ENCODE measurements around the gene FLT3.
"Not testable (repeated sequence)": the region's sequence is repeated elsewhere in the genome, so short reads cannot be mapped to it uniquely, and the experiment has no call there.

The FLT3 gene

GRCh38 chr13:28100150-28101121 is at the start of gene FLT3:
FLT3 (minus strand) TSS chr13:28100576; CDS start chr13:28100510, 66 bp downstream.
- no peak for DNase-seq (ENCODE audit: low read depth)

DNA sequence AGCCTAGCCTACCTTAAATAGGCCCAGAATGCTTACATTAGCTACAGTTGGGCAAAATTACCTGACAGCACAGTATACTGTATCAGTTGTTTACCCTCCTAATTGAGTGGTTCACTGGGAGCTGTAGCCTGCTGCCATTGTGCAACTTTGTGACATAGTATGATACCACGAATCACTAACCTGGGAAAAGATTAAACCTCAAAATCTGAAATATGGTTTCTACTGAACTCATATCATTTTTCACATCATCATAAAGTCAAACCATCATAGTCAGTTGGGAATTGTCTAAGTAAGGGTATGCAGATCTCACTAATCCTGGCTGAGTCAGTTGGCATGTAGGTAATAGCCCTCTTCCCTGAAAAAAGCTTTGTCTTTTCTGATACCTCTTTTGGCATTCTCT is 47.1 kb upstream of the FLT3 start:
- no peak for DNase-seq (ENCODE audit: low read depth)

- DNase-seq (ENCODE audit: low read depth): no peak
Measured at GRCh38 chr13:28145049-28145448, 44.7 kb upstream of the FLT3 start.

GRCh38 chr13:28141542-28141941 is 41.2 kb upstream of the FLT3 start:
- DNase-seq (ENCODE audit: low read depth): not testable (repeated sequence)

GRCh38 chr13:28140433-28141125 is 40.2 kb upstream of the FLT3 start:
- no peak for DNase-seq (ENCODE audit: low read depth)

- DNase-seq (ENCODE audit: low read depth): peak; percentile 81
Measured at GRCh38 chr13:28138756-28139470, 38.5 kb upstream of the FLT3 start.

DNA sequence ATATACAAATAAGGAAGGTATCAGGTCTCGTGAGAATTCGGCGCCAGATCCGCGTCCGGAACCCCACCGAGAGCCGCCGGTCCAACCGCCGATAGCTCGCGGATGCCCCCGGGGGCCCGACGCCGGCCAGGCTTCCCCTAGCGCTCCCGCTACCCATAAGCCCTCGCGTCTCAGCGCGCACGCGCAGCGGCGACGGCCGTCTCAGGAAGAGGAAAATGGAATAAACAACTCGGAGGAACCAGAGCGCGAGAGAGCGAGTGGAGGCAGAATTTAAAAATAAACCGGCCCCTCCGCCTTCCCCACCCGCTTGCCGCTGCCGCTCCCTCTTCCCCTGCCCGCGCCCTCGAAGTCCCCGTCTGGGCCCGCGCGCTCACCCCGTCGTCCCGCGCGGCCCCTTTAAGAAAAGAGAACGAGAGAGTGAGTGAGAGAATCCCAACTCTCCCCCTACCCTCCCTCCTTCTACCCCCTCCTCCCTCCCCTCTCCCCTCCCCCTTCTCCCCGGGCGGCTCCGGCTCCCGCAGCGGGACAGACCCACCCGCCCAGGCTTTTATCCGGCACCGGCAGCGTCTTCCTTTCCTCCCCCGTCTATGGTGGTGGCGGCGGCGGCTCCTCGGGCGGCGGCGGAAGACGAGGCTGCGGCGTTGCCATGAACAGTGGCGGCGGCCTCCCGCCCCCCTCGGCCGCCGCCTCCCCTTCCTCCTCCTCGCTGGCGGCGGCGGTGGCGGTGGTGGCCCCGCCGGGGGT is 37.8 kb upstream of the FLT3 start, which contains the start of gene PAN3:
Gene PAN3, plus strand, starts transcription at position 534 of the 744 bp plus-strand sequence. Its CDS starts 113 bp downstream, at position 647.
- peak; percentile 87 for DNase-seq (ENCODE audit: low read depth)

- DNase-seq (ENCODE audit: low read depth): no peak
Measured at GRCh38 chr13:28137596-28137995, 37.2 kb upstream of the FLT3 start.

GRCh38 chr13:28136916-28137315 is 36.5 kb upstream of the FLT3 start:
- no peak for DNase-seq (ENCODE audit: low read depth)

GRCh38 chr13:28131646-28132045 is 31.3 kb upstream of the FLT3 start:
- no peak for DNase-seq (ENCODE audit: low read depth)

GRCh38 chr13:28129911-28130693 is 29.7 kb upstream of the FLT3 start:
- no peak for DNase-seq (ENCODE audit: low read depth)

DNA sequence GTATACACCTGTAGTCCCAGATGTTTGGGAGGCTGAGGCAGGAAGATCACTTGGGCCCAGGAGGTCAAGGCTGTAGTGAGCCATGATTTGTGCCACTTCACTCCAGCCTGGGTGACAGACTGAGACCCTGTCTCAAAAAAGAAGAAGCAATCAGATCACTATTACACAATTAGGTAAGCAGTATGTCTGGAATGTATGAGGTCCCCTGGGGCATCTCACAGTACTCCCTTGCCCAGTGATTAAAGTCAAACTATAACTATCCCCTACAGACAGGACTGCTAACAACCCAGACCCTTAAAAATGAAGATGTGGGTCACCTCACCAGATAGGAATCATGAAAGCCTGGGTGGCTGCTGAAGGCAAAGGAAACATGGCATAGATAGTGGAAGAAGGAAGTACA is 28.6 kb upstream of the FLT3 start:
- DNase-seq (ENCODE audit: low read depth): no peak

DNA sequence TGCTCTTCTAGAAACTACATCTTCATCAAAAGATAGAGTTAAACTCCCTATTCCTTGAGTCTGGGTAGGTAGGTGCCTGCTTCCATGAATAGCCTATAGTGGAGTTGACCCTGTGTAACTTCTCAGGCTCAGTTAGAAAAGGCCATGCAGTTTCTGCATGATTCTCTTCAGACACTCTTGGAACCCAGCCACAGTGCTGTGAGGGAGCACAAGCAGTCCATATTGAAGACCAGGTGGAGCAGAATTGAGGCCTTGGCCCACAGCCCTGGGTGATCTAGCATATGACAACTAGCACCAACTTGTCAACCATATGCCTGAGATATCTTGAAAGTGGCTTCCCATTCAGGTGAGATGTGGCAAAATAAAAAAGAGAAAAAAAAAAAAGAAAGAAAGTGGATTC is 27.7 kb upstream of the FLT3 start:
- DNase-seq (ENCODE audit: low read depth): no peak

DNA sequence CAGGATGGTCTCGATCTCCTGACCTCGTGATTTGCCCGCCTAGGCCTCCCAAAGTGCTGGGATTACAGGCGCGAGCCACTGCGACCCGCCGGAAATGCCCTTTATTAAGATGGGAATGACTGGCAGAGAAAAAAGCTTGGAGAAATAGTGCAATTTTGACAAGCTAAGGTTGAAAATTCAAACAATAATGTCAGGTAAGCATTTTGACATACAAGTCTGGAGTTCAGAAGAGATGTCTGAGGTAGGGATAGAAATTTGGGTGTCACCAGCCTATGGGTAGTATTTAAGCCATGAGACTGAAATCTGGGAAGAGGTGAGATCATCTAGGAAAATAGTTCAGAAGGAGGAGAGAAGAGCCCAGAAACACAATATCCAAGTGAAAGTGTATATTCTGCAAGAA is 20.8 kb upstream of the FLT3 start:
- DNase-seq (ENCODE audit: low read depth): no peak

- DNase-seq (ENCODE audit: low read depth): no peak
Measured at GRCh38 chr13:28120317-28120716, 19.9 kb upstream of the FLT3 start.

DNA sequence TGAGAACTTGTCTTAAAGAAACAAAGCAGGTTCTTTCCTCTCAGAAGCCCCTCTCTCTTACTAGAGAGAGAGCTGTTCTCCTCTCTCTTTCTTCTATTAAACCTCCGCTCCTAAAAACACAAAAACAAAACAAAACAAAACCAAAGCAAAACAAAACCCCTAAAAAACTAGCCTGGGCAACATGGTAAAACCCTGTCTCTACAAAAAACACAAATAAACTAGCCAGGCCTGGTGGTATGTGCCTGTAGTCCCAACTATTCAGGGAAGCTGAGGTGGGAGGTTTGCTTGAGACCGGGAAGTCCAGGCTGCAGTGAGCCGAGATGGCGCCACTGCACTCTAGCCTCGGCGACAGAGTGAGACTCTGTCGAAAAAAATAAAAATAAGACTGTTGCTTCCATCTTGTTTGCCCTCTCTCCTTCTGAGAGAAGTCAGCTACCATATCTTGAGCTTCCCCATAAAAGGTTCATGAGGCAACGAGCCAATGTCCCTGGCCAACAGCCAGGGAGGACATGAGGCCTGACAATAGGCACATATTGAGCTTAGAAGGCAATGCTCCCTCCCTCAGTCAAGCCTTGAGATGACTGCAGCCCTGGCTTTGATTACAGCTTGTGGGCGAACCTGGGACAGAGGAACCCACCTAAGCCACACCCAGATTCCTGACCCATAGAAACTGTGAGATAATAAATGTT is 17.5 kb upstream of the FLT3 start:
- DNase-seq (ENCODE audit: low read depth): no peak

GRCh38 chr13:28116736-28117135 is 16.4 kb upstream of the FLT3 start:
- no peak for DNase-seq (ENCODE audit: low read depth)

- no peak for DNase-seq (ENCODE audit: low read depth)
Measured at GRCh38 chr13:28110414-28110813, 10.0 kb upstream of the FLT3 start.

DNA sequence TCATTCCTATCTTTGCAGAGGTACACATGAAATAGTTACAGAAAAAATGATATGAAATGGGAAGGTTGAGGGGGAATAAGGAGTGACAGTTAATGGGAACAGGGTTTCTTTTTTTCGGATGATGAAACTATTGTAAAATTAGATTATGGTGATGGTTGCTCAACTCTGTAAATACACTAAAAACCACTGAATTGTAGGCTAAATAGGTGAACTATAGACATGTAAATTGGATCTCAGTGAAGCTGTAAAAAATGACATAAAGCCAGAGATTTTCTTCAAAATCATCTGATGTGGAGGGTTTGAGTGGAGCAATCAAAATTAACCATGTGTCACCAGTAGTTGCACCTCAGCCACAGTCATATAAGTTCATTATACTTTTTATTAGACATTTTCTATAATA is 6.6 kb upstream of the FLT3 start:
- no peak for DNase-seq (ENCODE audit: low read depth)

DNA sequence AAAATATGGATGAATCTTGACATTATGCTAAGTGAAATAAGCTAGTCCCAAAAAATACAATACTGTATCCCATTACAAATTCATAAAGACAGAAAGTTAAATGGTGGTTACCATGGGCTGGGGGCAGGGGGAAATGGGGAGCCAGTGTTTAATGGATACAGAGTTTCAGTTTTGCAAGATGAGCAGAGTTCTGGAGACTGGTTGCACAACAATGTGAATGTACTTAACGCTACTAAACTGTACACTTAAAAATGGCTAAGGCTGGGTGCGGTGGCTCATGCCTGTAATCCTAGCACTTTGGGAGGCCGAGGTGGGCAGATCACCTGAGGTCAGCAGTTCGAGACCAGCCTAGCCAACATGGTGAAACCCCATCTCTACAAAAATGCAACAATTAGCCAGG is 1.5 kb upstream of the FLT3 start:
- not testable (repeated sequence) for DNase-seq (ENCODE audit: low read depth)

All from activated T-helper 9 cell treated with anti-CD3 and anti-CD28 coated beads, Interleukin-2, amount 50 U/mL, for 16 hours (primary cell).